Keratinocyte (primary cell): ENCODE data around the gene FGF12. TPM values are rescaled to one million over a fixed set of nuclear protein-coding genes. Genes with fewer than 3 reads are reported as not detected.

Experiments used
- DNase-seq: peaks from one replicate; pipeline ENCODE4 v3.0.0-alpha.2; 2011; ENCODE audit warnings: low read depth, missing footprints, low spot score
- FAIRE-seq: peaks from 2 replicates; lab custom pipeline; 2011; peaks lifted over from hg19 to GRCh38; lab: Jason Lieb, UNC
- H2AFZ ChIP-seq: 2 replicates; pipeline ENCODE4 v1.6.0; 2012; ENCODE audit warnings: low read length, control low read depth, inconsistent platforms; ENCODE audit not compliant: control insufficient read depth
- H3K27ac ChIP-seq: 2 replicates; pipeline ENCODE4 v1.5.1; 2011; ENCODE audit warnings: low read length; ENCODE audit not compliant: control insufficient read depth, insufficient read depth
- H3K27me3 ChIP-seq: 3 replicates; pipeline ENCODE4 v1.6.0; 2011; ENCODE audit warnings: low read length; ENCODE audit not compliant: control insufficient read depth, insufficient read depth; ENCODE audit errors: extremely low read depth
- H3K36me3 ChIP-seq, 2 experiments: 2 replicates in 1 of 2; 3 replicates in 1 of 2; pipeline ENCODE4 v1.5.1; 2011; ENCODE audit warnings: low read length in 2 of 2, mild to moderate bottlenecking in 1 of 2; ENCODE audit not compliant: control insufficient read depth in 2 of 2, insufficient read depth in 2 of 2; ENCODE audit errors: extremely low read depth in 1 of 2
- H3K4me1 ChIP-seq: 3 replicates; pipeline ENCODE4 v1.5.1; 2011; ENCODE audit warnings: low read length; ENCODE audit not compliant: control insufficient read depth, insufficient read depth; ENCODE audit errors: extremely low read depth
- H3K4me2 ChIP-seq: 3 replicates; pipeline ENCODE4 v1.6.0; 2011; ENCODE audit warnings: low read depth, low read length; ENCODE audit not compliant: control insufficient read depth, insufficient read depth; ENCODE audit errors: extremely low read depth
- H3K4me3 ChIP-seq, 3 experiments: fragments of 200-600 bp in 1 of 3; sonication (generic) in 1 of 3; 2 replicates in 2 of 3; 3 replicates in 1 of 3; pipeline ENCODE4 v1.5.1; 2011 to 2016; ENCODE audit warnings: low read length in 3 of 3, mild to moderate bottlenecking in 3 of 3, control low read depth in 2 of 3, inconsistent platforms in 1 of 3, low read depth in 1 of 3, mixed read lengths in 1 of 3, mixed run types in 1 of 3, moderate library complexity in 1 of 3; ENCODE audit not compliant: control insufficient read depth in 2 of 3, insufficient read depth in 2 of 3; ENCODE audit errors: extremely low read depth in 1 of 3
- H3K79me2 ChIP-seq: 2 replicates; pipeline ENCODE4 v1.6.0; 2012; ENCODE audit warnings: low read length; ENCODE audit not compliant: control insufficient read depth, insufficient read depth
- H3K9ac ChIP-seq: 3 replicates; pipeline ENCODE4 v1.6.0; 2011; ENCODE audit warnings: low read length; ENCODE audit not compliant: control insufficient read depth, insufficient read depth; ENCODE audit errors: extremely low read depth
- H3K9me1 ChIP-seq: 3 replicates; pipeline ENCODE4 v1.6.0; 2011; ENCODE audit warnings: low read length; ENCODE audit not compliant: control insufficient read depth, insufficient read depth; ENCODE audit errors: extremely low read depth
- H3K9me3 ChIP-seq: 2 replicates; pipeline ENCODE4 v1.5.1; 2012; ENCODE audit warnings: low read depth, low read length; ENCODE audit not compliant: control insufficient read depth
- H4K20me1 ChIP-seq: 3 replicates; pipeline ENCODE4 v1.6.0; 2011; ENCODE audit warnings: low read length; ENCODE audit not compliant: control insufficient read depth, insufficient read depth; ENCODE audit errors: extremely low read depth
- EZH2 ChIP-seq: IDR thresholded peaks from one replicate; pipeline ENCODE4 v1.6.1; 2012; ENCODE audit warnings: inconsistent platforms, mild to moderate bottlenecking, low read length, moderate library complexity
- dilution Hi-C: fragments of 300-500 bp; cut with MboI; formaldehyde crosslinking; loops from one replicate; pipeline ENCODE4 v1.7.0; 2020; ENCODE audit warnings: low sequenced_read_pairs; ENCODE audit not compliant: extremely low pct_ligation_motif_present
- polyA plus RNA-seq, 5 experiments: library from polyadenylated mRNA; depleted of rRNA in 3 of 5; stranded (reverse) in 3 of 5; stranded (forward) in 1 of 5; unstranded in 1 of 5; fragments of >200 nt; gene quantifications; 1 replicate in 1 of 5; 2 replicates in 3 of 5; 3 replicates in 1 of 5; pipeline versions ENCODE4 v1.2.1 to v1.2.3, GENCODE V29; 2011 to 2012; ENCODE audit warnings: missing spikeins in 2 of 5, low read depth in 1 of 5, low replicate concordance in 1 of 5
- TF ChIP-seq, protein P1 (sequence below), 3 experiments: IDR thresholded peaks in 1 of 3; conservative IDR thresholded peaks in 1 of 3; optimal IDR thresholded peaks in 1 of 3; 2 replicates in 2 of 3; 3 replicates in 1 of 3; pipeline versions ENCODE3 to v1.5.1; 2011; ENCODE audit warnings: low read length in 3 of 3, mild to moderate bottlenecking in 3 of 3, moderate library complexity in 2 of 3, control low read depth in 1 of 3, inconsistent platforms in 1 of 3; ENCODE audit not compliant: insufficient read depth in 2 of 3; ENCODE audit errors: extremely low read depth in 1 of 3

FGF12 gene
- polyA plus RNA-seq, 1 donor (not counting 4 experiments of a cell fraction or from before 2014, with no cell fraction given): 4.1 TPM

DNA sequence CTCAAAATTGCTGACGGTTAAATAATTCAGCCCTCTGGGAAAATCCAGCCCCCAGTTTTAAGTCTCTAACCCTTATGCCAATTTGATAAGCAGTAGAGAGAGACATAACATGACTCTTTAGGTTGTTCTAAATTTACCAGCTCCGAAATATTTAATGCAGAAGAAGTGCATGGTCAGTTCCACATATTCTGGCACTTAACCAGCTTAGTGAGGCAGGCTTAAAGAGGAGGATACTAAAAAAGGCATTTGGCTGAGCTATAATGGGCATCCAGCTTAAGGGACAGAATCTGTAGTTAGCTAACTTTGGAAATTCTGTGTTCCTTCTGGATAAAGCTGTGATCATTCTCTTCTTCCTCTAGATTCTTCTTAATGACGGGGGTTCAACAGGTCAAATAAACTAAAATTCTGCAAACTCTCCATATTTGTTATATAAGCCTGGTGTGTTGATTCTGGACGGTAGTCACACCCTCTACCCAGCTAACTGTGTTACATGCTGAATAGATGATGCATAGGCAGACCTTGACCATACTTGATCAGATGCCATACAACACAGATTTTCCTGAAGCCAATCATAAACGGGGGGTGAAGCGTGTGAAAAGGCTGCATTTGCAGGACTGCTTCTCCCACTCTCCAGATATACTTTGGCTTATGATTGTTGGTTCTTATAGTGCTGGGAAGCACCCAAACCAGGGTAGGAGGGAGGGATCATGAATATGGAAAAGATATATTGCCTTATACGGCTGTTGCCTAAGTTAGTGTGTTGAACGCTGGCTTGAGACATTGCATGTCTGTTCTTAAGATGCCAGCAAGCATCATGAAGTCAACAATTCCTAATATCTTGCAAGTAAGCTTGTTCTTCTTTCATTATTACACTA, 118.4 kb downstream of the FGF12 start:
- H3K4me2 ChIP-seq: no peak overlapping the region
- dilution Hi-C loops: no loop called here
- H3K79me2 ChIP-seq: no peaks in the 10 kb centered on the region
- FAIRE-seq: no peak
- H3K4me1 ChIP-seq: no peaks in the 10 kb centered on the region
- no peak overlapping the region for H3K9ac ChIP-seq
- DNase-seq: no peak
- H3K4me3 ChIP-seq: no peak overlapping the region
- H3K9me1 ChIP-seq: no peaks in the 10 kb centered on the region
- no peaks in the 10 kb centered on the region for H3K9me3 ChIP-seq
- no peaks in the 10 kb centered on the region for H3K27me3 ChIP-seq
- no peak overlapping the region for H3K27ac ChIP-seq
- TF ChIP-seq, protein P1, sequence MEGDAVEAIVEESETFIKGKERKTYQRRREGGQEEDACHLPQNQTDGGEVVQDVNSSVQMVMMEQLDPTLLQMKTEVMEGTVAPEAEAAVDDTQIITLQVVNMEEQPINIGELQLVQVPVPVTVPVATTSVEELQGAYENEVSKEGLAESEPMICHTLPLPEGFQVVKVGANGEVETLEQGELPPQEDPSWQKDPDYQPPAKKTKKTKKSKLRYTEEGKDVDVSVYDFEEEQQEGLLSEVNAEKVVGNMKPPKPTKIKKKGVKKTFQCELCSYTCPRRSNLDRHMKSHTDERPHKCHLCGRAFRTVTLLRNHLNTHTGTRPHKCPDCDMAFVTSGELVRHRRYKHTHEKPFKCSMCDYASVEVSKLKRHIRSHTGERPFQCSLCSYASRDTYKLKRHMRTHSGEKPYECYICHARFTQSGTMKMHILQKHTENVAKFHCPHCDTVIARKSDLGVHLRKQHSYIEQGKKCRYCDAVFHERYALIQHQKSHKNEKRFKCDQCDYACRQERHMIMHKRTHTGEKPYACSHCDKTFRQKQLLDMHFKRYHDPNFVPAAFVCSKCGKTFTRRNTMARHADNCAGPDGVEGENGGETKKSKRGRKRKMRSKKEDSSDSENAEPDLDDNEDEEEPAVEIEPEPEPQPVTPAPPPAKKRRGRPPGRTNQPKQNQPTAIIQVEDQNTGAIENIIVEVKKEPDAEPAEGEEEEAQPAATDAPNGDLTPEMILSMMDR (optimal IDR thresholded peaks at IDR 0.05 in 1 of 3, IDR thresholded peaks at IDR 0.05 in 1 of 3, conservative IDR thresholded peaks at IDR 0.05 in 1 of 3; ENCODE audit: extremely low read depth in 1 of 3, insufficient read depth in 2 of 3, low read length in 3 of 3): no peak
- no peak for TF ChIP-seq EZH2
- H2AFZ ChIP-seq: no peak overlapping the region
- H3K36me3 ChIP-seq: no peaks in the 10 kb centered on the region
- no peaks in the 10 kb centered on the region for H4K20me1 ChIP-seq

- no peaks in the 10 kb centered on the region for H3K9me3 ChIP-seq
- DNase-seq (no peak), FAIRE-seq (no peak)
- dilution Hi-C loops: no loop called here
- TF ChIP-seq, protein P1 (optimal IDR thresholded peaks at IDR 0.05 in 1 of 3, IDR thresholded peaks at IDR 0.05 in 1 of 3, conservative IDR thresholded peaks at IDR 0.05 in 1 of 3; ENCODE audit: extremely low read depth in 1 of 3, insufficient read depth in 2 of 3, low read length in 3 of 3): no peak
- TF ChIP-seq EZH2: no peak
- no peaks in the 10 kb centered on the region for H3K4me1 ChIP-seq
- no peaks in the 10 kb centered on the region for H3K9me1 ChIP-seq
- H3K4me3 ChIP-seq: no peak overlapping the region
- H3K27me3 ChIP-seq: no peaks in the 10 kb centered on the region
- no peaks in the 10 kb centered on the region for H3K36me3 ChIP-seq
- H3K9ac ChIP-seq: no peak overlapping the region
- no peak overlapping the region for H3K27ac ChIP-seq
- H4K20me1 ChIP-seq: no peaks in the 10 kb centered on the region
- no peak overlapping the region for H2AFZ ChIP-seq
- no peaks in the 10 kb centered on the region for H3K79me2 ChIP-seq
- H3K4me2 ChIP-seq: no peak overlapping the region
These were observed 119.5 kb downstream of the FGF12 start for GRCh38 chr3:192607798-192608197.
